GM21717 (cell line): ENCODE results near the gene TMEM158.

Source experiments
- ATAC-seq: cut with Tn5 transposase; IDR thresholded peaks from one replicate; pipeline ENCODE4 v1.9.1; 2021; ENCODE audit warnings: mild to moderate bottlenecking, moderate library complexity; ENCODE audit not compliant: unreplicated experiment

Gene TMEM158

GRCh38 chr3:45226206-45226915 is at the start of gene TMEM158:
Gene TMEM158, minus strand, starts transcription at chr3:45226287. Its CDS starts 260 bp downstream, at chr3:45226027.
- ATAC-seq, result peak; percentile 63

GRCh38 chr3:45275006-45275704 is 49.1 kb upstream of the TMEM158 start:
- ATAC-seq, result no peak

DNA sequence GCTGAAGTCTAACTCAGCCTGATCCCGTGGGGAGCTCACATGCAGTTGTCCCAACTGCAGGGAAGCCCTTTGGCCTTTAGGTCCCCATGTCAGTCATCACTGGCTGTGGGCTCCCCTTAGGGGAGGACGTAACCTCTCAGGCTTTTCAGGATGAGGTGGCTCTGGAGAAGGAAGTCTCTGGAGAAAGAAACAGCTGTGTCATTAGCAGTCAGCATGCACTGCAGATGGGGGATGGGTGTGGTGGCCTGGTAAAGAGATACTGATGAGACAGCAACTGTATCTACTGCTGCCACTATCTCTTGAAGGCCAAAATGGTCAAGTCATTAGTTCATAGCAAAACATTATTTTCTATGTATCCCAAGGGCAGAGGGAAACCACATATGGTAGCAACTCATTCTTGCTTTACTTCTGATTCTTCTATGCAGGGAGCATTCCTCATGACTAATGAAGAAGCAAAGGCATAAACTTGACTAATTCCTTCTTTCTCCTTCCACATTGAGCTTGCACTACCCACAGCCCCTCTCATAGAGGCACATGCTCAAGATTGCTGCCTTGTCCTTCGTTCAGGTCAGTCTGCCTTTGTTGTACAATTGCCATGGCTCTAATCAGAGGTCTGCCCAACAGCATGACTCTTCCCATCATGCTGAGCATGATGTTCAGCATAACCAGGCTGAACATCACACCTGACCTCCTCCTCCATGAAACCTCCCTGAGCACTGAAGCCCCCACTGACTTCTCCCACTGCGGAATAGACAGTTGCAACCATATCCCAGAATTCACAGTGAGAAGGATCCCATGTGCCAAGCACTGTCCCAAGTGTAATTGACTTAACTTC is 47.8 kb upstream of the TMEM158 start:
- no peak for ATAC-seq

DNA sequence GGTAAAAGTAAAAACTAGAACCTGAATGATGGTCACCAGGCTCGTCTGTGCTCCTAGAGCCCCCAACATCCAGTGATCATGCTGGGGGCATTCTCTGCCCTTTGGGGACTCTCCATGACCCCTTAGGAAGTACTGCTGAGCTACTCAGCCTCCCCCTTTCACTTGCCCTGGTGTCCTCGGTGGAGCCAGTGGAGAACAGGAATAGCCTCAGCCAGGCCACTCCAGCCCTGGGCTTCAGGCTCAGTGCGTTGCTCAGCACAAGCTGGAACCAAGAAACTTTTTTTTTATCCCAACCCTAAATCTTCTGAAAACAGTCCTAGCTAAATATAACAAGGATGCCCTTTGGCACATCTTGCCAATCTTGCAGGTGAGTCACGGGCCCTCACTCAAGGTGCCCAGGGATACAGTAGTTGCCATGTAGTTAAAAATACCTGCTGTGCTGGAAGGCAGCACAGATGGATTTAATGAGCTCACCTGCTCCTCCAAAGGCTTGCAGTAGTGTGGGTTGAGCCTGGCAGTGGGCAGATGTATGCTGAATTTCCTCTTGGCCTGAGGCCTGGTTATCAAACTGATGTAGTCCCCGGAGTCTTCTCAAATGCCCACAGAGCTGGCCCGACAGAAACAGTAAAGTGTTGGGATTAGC is 46.9 kb upstream of the TMEM158 start:
- no peak for ATAC-seq

- ATAC-seq, result no peak
These were observed 46.1 kb upstream of the TMEM158 start for GRCh38 chr3:45272032-45272810.

DNA sequence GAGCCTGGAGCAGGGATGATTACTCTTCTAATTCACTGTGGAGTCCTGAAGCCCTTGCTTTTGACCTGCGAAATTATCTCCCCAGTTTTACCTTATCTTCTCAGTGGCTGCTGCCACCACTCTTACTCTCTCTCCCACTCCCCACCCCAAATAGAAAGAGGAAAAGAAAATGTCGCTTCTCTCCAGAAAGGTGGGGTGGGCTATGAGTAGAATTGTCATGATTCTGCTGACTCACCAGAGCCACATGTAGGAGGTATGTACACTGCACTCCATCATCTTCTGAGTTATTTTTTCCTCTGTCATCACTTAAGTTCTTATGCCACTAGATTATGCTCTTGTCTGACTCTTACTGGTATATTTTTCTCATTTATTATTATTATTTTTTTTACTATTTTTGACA is 43.9 kb upstream of the TMEM158 start:
- ATAC-seq, result no peak

DNA sequence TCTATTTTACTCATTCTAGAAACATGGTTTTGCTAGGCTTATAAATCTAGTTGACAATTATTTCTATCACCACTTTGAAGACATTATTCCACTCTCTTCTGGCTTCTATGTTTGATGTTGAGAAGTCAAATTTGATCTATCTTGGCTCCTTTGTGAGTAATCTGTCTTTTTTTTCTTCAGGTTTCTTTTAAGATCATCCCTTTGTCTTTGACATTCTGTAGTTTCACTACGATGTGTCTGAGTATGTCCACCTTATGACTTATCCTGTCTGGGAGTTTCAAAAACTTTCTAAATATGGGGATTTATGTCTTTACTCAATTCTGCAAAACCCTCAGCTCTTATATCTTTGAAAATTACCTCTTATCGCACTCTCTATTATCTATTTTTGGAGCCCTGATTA is 41.0 kb upstream of the TMEM158 start:
- no peak for ATAC-seq

DNA sequence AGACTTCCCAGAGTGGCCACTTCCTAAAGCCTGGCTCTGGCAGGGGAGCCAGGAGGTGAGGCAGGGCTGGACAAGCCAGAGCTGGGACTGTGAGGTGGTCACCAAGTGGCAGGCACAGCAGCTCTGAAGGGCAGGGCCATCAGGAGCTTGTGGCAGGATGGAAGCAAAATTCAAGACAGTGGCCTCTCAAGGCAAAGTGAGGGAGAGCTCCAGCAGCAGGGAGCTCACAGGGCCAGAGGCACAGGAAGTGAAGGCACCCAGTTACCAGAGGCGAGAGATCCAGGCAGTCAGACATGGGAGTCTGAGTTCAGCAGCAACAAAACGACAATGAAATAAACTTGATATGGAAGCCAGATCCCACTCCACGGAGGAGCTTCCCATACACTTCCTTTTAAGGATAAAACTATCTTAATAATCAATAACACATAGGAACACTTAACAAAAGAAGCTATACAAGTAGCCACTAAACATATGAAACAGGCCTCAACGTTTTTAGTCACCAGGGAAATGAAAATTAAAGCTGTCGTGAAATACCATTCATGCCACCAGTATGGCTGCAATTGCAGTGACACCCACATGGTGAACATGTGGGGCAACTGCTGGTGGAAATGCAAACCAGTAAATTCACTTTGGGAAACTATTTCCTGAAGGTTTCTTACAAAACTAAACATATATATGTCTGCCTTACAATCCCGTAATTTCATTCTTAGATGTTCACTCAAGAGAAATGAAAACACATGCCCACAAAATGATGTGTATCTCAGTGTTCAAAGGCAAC is 35.4 kb upstream of the TMEM158 start:
- no peak for ATAC-seq

- ATAC-seq, result no peak
These were observed 33.0 kb upstream of the TMEM158 start for GRCh38 chr3:45259133-45259532.

DNA sequence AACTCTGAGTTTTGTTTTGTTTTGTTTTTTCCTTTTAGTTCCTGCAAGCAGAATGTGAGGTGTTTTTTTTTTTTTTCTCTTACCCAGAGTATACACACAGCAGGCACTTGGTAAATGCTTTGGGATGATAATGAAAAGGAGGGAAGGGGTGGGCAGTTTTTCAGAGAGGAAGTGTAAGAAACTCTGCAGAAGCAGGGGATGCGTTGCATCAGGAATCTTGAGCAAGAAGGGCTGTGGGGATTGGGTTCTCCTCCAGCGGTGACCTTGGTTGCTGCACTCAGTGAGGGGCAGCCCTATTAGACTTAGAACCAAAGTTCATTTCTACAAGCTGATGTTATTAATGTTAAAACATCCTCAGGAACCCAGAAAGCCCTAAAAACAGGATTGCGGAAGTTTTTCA is 32.2 kb upstream of the TMEM158 start:
- ATAC-seq, result no peak

- ATAC-seq, result no peak
These were observed 27.2 kb upstream of the TMEM158 start for GRCh38 chr3:45253316-45253715.

DNA sequence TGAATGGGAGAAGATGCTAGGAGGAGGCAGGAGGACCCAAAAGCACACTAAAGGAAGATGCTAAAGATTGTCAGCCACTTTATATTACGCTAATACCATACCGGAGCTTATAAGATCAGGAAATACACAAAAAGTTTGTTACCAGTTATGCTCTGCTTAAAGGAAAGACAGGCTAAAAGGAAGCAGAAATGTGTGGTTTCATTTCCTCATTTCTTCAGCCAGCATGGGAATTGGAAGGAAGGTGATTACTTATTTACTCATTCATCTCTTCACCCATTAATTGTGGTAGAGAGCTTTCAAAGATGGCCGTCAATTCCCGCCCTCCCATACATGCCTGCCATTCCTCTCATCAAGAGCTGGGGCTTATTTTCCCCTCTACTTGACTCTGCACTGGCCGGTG is 26.7 kb upstream of the TMEM158 start:
- ATAC-seq, result no peak

DNA sequence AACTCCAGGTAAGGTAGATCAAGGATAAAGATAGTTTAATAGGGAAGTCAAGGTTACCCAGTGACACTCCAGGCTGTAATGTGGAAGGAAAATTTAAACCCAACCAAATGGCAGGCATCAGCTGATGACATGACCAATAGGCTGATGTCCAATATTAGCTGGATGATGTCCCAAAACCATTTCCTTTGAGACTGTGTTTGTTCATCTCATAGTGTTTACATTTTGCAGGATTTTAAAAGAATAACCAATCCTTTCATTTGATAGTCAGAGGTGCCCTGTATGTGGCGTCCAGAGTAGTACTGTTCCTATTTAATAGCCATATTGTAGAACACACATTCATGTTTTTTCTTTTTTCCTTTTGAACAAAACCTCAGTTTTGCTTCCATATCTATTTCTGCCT is 23.3 kb upstream of the TMEM158 start:
- ATAC-seq, result no peak

GRCh38 chr3:45246241-45246640 is 20.2 kb upstream of the TMEM158 start:
- no peak for ATAC-seq

DNA sequence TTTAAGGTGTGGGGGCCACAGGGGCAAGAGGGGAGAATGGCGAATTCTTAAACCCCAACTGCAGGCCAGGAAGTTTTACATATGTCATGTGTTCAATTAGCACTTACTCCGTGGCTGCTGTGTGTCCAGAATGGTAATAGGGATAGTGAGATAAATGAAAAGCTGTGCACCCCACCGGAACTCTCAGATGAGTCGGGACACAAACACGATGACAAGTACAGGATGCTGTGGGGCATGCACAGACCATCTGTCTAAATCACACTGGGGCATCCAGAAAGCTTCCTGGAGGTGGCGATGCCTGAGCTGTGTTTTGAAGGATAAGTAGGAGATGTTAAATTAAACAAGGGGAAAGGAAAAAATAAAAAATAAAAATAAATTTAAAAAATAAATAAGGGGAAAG is 18.3 kb upstream of the TMEM158 start:
- no peak for ATAC-seq

DNA sequence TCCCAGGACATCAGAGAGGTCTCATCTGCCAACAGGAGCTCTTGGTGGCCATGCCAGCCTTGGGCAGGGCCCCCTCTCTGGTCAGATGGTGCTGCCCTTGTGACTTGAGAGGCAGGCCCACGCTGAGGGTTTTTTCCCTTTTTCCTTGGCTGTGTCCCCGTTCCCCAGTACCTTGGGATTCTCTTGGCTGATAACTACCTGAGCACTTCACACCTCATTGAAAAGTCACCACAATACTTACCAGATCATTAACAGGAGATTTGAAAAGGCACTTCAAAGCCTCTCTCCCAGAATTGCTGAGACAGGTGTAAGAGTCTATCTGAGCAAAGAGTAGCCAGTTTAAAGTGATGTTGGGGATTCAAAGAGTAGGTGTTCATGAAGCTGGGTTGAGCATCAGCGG is 15.1 kb upstream of the TMEM158 start:
- no peak for ATAC-seq

DNA sequence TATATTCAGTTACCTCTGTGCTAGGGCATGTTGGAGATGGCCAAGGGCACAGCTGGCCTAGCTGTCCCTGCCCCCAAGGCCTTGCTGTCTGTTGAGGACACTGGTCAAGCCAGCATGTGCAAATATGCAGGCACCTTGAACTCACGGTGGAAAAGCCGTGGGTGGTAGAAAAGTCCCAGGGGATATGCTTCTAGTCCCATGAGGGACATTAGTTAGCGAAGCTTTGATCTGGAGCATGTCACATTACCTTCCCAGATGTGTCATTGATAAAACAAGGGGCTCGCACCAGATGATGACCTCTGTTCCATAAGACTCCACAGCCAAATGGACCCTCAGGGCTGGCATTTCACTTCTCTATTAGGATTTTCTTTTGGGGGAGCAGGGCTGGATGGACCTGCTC is 14.2 kb upstream of the TMEM158 start:
- no peak for ATAC-seq

DNA sequence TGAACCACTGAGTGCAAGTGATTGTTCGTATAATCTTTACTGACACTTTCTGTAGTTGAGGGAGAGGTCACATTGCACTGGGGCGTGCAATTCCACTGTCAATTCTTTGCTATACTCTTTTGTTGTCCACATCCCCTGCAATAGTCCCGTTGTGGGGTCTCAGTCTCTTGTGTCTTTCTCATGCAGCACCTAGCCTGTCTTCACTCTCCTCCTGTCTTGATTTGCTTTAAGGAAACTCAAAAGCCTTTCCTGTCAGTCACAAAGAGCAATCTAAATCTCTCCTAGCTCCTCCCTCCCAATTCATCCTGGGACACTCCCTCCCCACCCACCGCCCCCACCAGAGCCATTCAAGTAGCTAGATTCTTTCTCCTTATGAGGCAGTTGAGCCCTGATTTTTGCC is 13.2 kb upstream of the TMEM158 start:
- ATAC-seq, result no peak

DNA sequence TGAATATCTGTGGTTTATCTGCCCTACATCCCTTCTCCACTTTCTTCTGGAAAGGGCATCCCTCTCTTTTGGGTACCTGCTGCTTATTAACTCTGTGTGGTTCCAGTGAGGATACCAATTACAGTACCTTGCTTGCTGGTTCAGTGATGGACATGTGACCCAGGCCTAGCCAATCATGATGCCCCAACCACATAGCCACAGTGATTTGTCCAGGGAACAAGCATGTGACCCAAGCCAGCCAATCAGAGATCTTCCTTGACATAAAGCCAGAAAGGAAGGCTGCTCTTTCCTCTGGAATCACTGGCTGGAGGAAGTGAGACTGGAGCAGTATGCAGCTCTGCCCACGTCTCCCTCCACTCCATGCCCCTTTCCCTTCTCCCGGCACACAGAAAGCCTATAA is 10.9 kb upstream of the TMEM158 start:
- no peak for ATAC-seq

GRCh38 chr3:45235409-45235808 is 9.3 kb upstream of the TMEM158 start:
- ATAC-seq, result no peak
